GM12872 (cell line): Measurements from ENCODE around the gene PLET1.

ENCODE experiments used
- CTCF ChIP-seq: IDR thresholded peaks from 3 replicates; pipeline ENCODE4 v1.5.1; 2011; ENCODE audit warnings: low read depth, mild to moderate bottlenecking, low read length, moderate library complexity; ENCODE audit not compliant: insufficient read depth

The PLET1 gene

GRCh38 chr11:112281726-112282125 lies 21.1 kb upstream of the PLET1 start:
- TF ChIP-seq CTCF, result no peak

- TF ChIP-seq CTCF, result peak; percentile 85
These were observed 19.8 kb upstream of the PLET1 start for GRCh38 chr11:112280268-112281126.

GRCh38 chr11:112279901-112280267 lies 19.2 kb upstream of the PLET1 start:
- peak; percentile 83 for TF ChIP-seq CTCF

GRCh38 chr11:112278803-112279202 lies 18.1 kb upstream of the PLET1 start:
- TF ChIP-seq CTCF, result no peak

GRCh38 chr11:112277941-112278340 lies 17.3 kb upstream of the PLET1 start:
- no peak for TF ChIP-seq CTCF

- TF ChIP-seq CTCF, result no peak
These were observed 16.4 kb upstream of the PLET1 start for GRCh38 chr11:112277029-112277428.

GRCh38 chr11:112274007-112274783 lies 13.5 kb upstream of the PLET1 start:
- TF ChIP-seq CTCF, result no peak
